Skeletal muscle tissue (tissue), 4 donors: ENCODE results near the gene TCEA3. TPM values are rescaled to one million over a fixed set of nuclear protein-coding genes. Genes with fewer than 3 reads are reported as not detected.
A peak's percentile ranks its signal among the peaks of the same experiment; 100 is the strongest.

Source experiments
- H3K27ac ChIP-seq: one replicate; pipeline ENCODE4 v1.7.0; 2013; ENCODE audit warnings: mild to moderate bottlenecking, low read depth, low read length, inconsistent platforms
- H3K27me3 ChIP-seq, 3 donors: one replicate each; pipeline ENCODE4 v1.7.0; 2013; ENCODE audit warnings: low read length in 3 of 3; ENCODE audit not compliant: control insufficient read depth in 3 of 3, insufficient read depth in 3 of 3
- H3K36me3 ChIP-seq, 3 donors: one replicate each; pipeline ENCODE4 v1.7.0; 2013; ENCODE audit warnings: low read length in 3 of 3; ENCODE audit not compliant: control insufficient read depth in 3 of 3, insufficient read depth in 3 of 3
- H3K4me1 ChIP-seq, 3 donors: one replicate each; pipeline ENCODE4 v1.7.0; 2013; ENCODE audit warnings: low read length in 3 of 3, mild to moderate bottlenecking in 3 of 3; ENCODE audit not compliant: control insufficient read depth in 3 of 3, insufficient read depth in 3 of 3
- H3K4me3 ChIP-seq, 3 donors: one replicate each; pipeline ENCODE4 v1.7.0; 2013; ENCODE audit warnings: low read length in 3 of 3
- H3K9ac ChIP-seq, 3 donors: one replicate each; pipeline ENCODE4 v1.7.0; 2013; ENCODE audit warnings: low read length in 3 of 3, mild to moderate bottlenecking in 3 of 3, moderate library complexity in 2 of 3, low read depth in 1 of 3
- H3K9me3 ChIP-seq, 3 donors: one replicate each; pipeline ENCODE4 v1.7.0; 2013; ENCODE audit warnings: low read length in 3 of 3; ENCODE audit not compliant: control insufficient read depth in 3 of 3
- total RNA-seq: library from RNA; depleted of rRNA; stranded (reverse); fragments of >200 nt; gene quantifications from one replicate; pipeline ENCODE4 v1.2.3, GENCODE V29; 2014
- donor health status: Osteomylitis.

The TCEA3 gene
- total RNA-seq, 1 donor from 2014 or later: 314 TPM

GRCh38 chr1:23344987-23345472 is 79.5 kb downstream of the TCEA3 start:
- Histone ChIP-seq H3K36me3 (no peaks in the 10 kb centered on the region), H3K27me3 (no peaks in the 10 kb centered on the region), H3K4me1 (peaks cover 21 to 33% (median 28%) of the 10 kb centered on the region in 3 donors), H3K9me3 (no peaks in the 10 kb centered on the region), H3K4me3 (peak overlapping the region; percentile 70 to 94 (median 86)), H3K9ac (peak overlapping the region; percentile 77 to 96 (median 91)), H3K27ac (peak overlapping the region; percentile 83)

- Histone ChIP-seq H3K9ac (peak within 1 kb of the TSS; percentile 83 to 96 (median 91)), H3K27ac (peak within 1 kb of the TSS; percentile 83), H3K36me3 (no peaks in the 10 kb centered on the region), H3K4me3 (peak within 1 kb of the TSS; percentile 77 to 94 (median 86)), H3K27me3 (no peaks in the 10 kb centered on the region), H3K9me3 (no peaks in the 10 kb centered on the region), H3K4me1 (peaks cover 21 to 33% (median 31%) of the 10 kb centered on the region in 3 donors)
Observed at GRCh38 chr1:23344111-23344986, 80.2 kb downstream of the TCEA3 start, which contains the start of gene HNRNPR. Gene HNRNPR, minus strand, starts transcription at chr1:23344284. Its CDS starts 3,276 bp downstream, at chr1:23341008.

DNA sequence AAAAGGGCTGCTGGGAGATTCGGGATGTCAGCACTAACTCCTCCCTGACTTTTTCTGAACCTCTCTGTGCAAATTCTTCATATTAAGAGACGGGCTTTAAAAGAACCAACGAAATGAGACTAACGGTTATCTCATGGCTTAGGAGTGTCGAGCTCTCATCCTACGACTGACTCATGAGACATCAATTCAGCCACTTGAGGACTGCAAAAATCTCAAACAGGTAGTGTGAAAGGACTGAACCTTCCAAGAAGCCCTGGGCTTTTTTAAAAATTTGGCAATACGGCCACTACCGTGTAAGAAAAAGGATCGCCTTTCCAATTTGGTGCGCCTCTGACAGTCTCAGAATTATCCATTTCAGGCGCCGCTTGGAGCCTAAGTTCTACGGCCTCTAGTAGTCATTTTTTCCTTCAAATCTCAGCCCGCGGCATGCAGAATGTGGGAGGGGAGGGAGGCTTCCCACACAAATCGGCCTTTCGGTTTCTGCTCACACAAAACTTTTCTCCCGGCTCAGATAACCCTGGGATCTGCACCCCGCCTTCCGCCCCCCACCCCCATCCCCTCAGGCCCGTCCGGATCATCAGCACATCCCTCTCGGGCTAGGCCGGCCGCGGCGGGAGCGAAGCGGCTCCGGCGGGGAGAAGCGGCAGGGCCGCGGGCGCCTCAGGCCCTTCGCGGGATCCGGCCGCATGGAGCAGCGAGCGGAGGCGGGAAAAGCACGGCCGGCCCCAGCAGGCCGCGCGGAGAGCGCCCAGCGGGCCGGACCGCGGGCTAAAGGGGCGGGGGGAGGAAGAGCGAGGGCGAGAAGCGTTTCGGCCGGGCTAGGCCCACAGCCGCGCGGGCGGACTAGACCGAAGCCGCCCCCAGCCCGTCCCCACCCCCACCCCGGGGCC is 81.1 kb downstream of the TCEA3 start:
- Histone ChIP-seq H3K27ac (peak overlapping the region; percentile 83), H3K4me3 (peak overlapping the region; percentile 77 to 92 (median 80)), H3K9ac (peak overlapping the region; percentile 79 to 91 (median 83)), H3K4me1 (peaks cover 21 to 33% (median 31%) of the 10 kb centered on the region in 3 donors), H3K36me3 (no peaks in the 10 kb centered on the region), H3K9me3 (no peaks in the 10 kb centered on the region), H3K27me3 (no peaks in the 10 kb centered on the region)

- peak overlapping the region in 2 of 3 donors; percentile 77 to 92 for H3K4me3 ChIP-seq
- H3K4me1 ChIP-seq: peaks cover 21 to 38% (median 31%) of the 10 kb centered on the region in 3 donors
- H3K27ac ChIP-seq: no peak overlapping the region
- no peaks in the 10 kb centered on the region for H3K27me3 ChIP-seq
- H3K36me3 ChIP-seq: peaks cover 0 to 5% (median 0%) of the 10 kb centered on the region in 3 donors
- no peaks in the 10 kb centered on the region for H3K9me3 ChIP-seq
- peak overlapping the region in 2 of 3 donors; percentile 79 to 83 for H3K9ac ChIP-seq
Observed at GRCh38 chr1:23341931-23342692, 82.4 kb downstream of the TCEA3 start.

GRCh38 chr1:23339632-23340031 is 84.9 kb downstream of the TCEA3 start:
- H3K27ac ChIP-seq: no peak overlapping the region
- H3K36me3 ChIP-seq: peaks cover 7 to 17% (median 11%) of the 10 kb centered on the region in 3 donors
- H3K4me3 ChIP-seq: no peak overlapping the region
- no peaks in the 10 kb centered on the region for H3K27me3 ChIP-seq
- H3K9me3 ChIP-seq: no peaks in the 10 kb centered on the region
- H3K4me1 ChIP-seq: peaks cover 21 to 33% (median 26%) of the 10 kb centered on the region in 3 donors
- no peak overlapping the region for H3K9ac ChIP-seq

GRCh38 chr1:23337869-23338268 is 86.7 kb downstream of the TCEA3 start:
- Histone ChIP-seq H3K9me3 (no peaks in the 10 kb centered on the region), H3K4me3 (no peak overlapping the region), H3K36me3 (peaks cover 12 to 26% (median 22%) of the 10 kb centered on the region in 3 donors), H3K27ac (no peak overlapping the region), H3K4me1 (peaks cover 16 to 29% (median 20%) of the 10 kb centered on the region in 3 donors), H3K27me3 (no peaks in the 10 kb centered on the region), H3K9ac (no peak overlapping the region)

- Histone ChIP-seq H3K4me1 (no peaks in the 10 kb centered on the region), H3K4me3 (no peak overlapping the region), H3K9ac (no peak overlapping the region), H3K27ac (no peak overlapping the region), H3K9me3 (no peaks in the 10 kb centered on the region), H3K36me3 (peaks cover 29 to 42% (median 41%) of the 10 kb centered on the region in 3 donors), H3K27me3 (no peaks in the 10 kb centered on the region)
Observed at GRCh38 chr1:23331713-23332112, 92.8 kb downstream of the TCEA3 start.
